Measurements from ENCODE around the gene MAP2.
A peak's percentile ranks its signal among the peaks of the same experiment; 100 is the strongest.
"Not testable (repeated sequence)": the region's sequence is repeated elsewhere in the genome, so short reads cannot be mapped to it uniquely, and the experiment has no call there.

MAP2 gene

GRCh38 chr2:209598227-209598626 lies 174.4 kb downstream of the MAP2 start:
- DNase-seq = not testable (repeated sequence)

- DNase-seq = no peak
Observed at GRCh38 chr2:209600341-209601171, 176.7 kb downstream of the MAP2 start.

- no peak for DNase-seq
Observed at GRCh38 chr2:209601497-209601896, 177.7 kb downstream of the MAP2 start.

- no peak for DNase-seq
Observed at GRCh38 chr2:209602259-209602658, 178.4 kb downstream of the MAP2 start.

GRCh38 chr2:209609531-209609930 lies 185.7 kb downstream of the MAP2 start:
- no peak for DNase-seq

GRCh38 chr2:209610631-209611030 lies 186.8 kb downstream of the MAP2 start:
- no peak for DNase-seq

- no peak for DNase-seq
Observed at GRCh38 chr2:209613649-209614305, 189.9 kb downstream of the MAP2 start.

- no peak for DNase-seq
Observed at GRCh38 chr2:209614690-209615369, 191.0 kb downstream of the MAP2 start.

GRCh38 chr2:209619782-209620181 lies 195.9 kb downstream of the MAP2 start:
- no peak for DNase-seq

GRCh38 chr2:209624192-209624938 lies 200.5 kb downstream of the MAP2 start:
- no peak for DNase-seq

GRCh38 chr2:209629597-209629996 lies 205.8 kb downstream of the MAP2 start:
- DNase-seq = no peak

- no peak for DNase-seq
Observed at GRCh38 chr2:209633911-209634310, 210.1 kb downstream of the MAP2 start.

GRCh38 chr2:209636076-209636475 lies 212.2 kb downstream of the MAP2 start:
- no peak for DNase-seq

GRCh38 chr2:209637293-209637692 lies 213.4 kb downstream of the MAP2 start:
- DNase-seq = no peak

- no peak for DNase-seq
Observed at GRCh38 chr2:209638346-209638745, 214.5 kb downstream of the MAP2 start.

- DNase-seq = no peak
Observed at GRCh38 chr2:209640358-209640757, 216.5 kb downstream of the MAP2 start.

- no peak for DNase-seq
Observed at GRCh38 chr2:209642146-209642820, 218.4 kb downstream of the MAP2 start.

GRCh38 chr2:209644842-209645241 lies 221.0 kb downstream of the MAP2 start:
- no peak for DNase-seq

GRCh38 chr2:209648714-209649113 lies 224.9 kb downstream of the MAP2 start:
- peak in 1 of 2 experiments; percentile 7 for DNase-seq

- no peak for DNase-seq
Observed at GRCh38 chr2:209653134-209653533, 229.3 kb downstream of the MAP2 start.

GRCh38 chr2:209661286-209661894 lies 237.5 kb downstream of the MAP2 start:
- DNase-seq = no peak

- no peak for DNase-seq
Observed at GRCh38 chr2:209662021-209662420, 238.2 kb downstream of the MAP2 start.

Measured in SW 1271 (cell line).